Non-pigmented ciliary epithelial cell (primary cell): ENCODE results near the gene FEV.

Experiments used
- DNase-seq: peaks from one replicate; pipeline ENCODE4 v3.0.0-alpha.2; 2010; ENCODE audit warnings: low read depth

The FEV gene

DNA sequence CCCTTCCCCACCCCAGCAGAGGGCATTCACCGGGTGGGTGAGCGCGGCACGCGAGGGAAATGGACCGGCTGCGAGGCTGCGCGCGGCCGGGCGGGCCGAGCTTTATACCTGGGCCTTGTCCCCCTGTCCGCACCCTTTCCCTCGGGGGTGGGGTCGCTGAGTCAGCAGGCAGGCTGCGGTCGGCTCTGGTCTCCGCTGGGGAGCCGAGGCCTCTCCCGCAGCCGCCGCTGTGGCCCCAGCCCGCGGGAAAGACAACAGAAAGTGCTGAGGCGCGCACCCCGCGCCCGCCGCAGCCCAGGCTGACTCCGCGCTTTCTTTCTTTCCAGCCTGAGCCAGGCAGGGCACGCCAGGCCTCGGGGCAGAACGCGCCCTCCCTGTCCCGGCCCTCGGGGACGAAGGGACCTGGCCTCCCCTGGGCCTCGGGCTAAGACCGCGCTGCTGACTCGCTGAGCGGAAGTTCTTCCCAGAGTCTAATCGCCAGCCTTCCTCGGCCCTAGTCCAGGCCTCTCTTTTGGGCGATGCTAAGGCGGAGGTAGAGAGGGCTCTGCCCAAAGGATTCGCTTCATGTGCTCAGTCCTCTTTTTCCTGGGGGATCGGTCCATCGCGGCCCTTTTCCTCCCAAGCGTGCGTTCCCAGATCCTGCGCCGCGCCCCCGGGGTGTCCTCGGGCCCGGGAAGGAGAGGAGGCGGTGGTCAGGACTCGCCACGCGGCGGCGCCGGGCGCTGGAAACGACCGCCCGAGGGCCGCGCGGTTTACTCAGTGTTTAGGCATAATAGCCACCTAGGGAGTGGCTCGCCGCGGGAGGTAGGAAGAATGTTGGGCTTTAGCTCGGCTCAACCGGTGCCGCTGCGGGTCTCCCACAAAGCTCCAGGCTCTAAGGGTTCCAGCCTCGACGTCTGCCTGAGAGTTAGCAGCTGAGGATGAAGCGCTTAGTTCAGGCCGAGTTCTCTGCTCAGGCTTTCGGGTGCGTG lies 8.6 kb upstream of the FEV start, which contains the start of gene CRYBA2:
Gene CRYBA2 (minus strand): TSS at position 78 of the 971 bp plus-strand sequence. CDS start 246 bp downstream, outside the sequence.
- no peak for DNase-seq

DNA sequence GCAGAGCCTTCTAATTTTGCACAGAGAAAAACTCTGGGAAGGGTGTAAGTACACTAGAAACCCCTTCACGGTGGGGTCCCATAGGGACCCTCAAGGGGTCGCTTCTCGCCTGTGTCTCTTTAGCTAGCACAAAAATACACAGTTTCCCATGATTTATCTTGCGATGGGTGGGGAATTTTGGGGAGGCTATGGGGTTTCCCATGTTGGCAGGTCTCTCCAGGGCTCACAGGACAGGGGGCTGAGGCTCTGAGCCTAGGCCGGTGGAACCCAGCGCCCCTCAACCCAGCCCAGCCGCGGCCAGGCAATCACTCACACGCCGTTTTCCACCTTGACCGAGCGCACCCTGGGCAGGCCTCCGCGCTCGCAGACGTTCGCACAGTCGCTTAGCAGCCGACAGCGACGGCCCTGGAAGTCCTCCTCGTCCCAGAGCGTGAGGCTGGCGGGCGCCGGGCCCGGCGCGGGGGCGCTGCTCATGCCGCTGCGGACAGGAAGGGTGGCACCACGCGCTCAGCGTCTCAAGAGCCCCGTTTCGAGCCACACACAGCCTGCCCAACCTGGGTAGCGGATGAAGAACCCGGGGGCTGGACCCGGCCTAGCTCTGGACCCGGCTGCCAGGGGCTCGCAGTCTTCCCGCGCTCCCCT lies 7.8 kb upstream of the FEV start:
- no peak for DNase-seq

DNA sequence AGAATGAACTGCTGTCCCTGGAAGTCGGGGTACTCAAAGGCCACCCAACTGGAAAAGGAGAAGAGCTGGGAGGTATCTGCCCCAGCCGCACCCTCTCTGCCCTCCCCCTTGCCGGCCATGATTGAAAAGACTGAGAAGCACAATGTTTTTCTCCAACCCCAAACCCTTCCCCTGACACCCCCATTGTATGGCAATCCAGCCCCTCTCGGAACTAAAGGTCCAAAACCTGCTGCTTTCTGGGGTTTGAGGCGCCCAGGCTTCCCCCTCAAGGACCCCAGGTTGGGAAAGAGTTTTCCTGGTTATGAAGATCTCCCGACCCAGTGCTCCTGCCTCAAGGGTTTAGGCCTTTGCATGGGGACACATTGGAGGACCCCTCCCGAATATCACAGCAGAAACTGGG lies 7.2 kb upstream of the FEV start:
- no peak for DNase-seq

DNA sequence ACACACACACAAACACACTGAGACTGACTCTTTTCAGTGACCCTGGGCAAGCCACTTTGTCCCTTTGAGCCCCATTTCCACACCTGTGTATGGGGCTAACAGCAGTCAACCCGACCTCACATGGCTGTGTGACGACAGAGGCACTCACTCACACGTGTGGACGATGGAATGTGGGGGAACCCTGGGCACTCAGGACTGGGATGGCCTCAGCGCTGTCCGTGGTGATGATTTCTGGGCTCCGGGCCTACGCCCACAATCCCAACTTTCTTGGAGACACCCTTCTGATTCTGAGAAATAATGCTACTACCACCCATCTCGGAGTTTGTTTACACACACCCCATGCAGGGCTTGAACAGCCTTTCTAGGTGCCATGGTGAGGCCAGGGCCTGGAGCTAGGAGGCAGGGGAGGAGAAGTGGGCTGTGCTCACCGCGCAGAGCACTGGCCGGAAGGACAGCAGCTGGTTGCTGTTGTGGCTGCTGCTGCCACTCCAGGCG lies 6.7 kb upstream of the FEV start:
- DNase-seq, result no peak

DNA sequence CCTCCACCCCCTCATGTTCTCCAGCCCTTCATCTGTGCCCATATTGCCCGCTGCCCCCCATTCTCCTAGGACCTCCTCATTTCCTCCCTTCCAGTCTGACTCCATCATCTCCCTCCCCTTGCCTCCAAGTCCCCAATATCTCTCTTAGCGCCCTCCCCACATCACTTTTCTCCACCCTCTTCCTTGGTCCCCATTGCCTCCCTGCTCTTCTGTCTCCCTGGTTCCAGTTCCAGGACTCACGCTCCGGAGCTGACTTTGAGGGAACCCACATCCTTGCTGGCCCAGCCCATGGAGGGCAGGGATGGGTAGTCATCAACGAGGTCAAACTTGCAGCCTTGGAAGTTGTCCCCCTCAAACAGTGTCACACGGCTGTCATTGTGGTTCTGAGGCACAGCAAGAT lies 5.6 kb upstream of the FEV start:
- DNase-seq, result no peak

DNA sequence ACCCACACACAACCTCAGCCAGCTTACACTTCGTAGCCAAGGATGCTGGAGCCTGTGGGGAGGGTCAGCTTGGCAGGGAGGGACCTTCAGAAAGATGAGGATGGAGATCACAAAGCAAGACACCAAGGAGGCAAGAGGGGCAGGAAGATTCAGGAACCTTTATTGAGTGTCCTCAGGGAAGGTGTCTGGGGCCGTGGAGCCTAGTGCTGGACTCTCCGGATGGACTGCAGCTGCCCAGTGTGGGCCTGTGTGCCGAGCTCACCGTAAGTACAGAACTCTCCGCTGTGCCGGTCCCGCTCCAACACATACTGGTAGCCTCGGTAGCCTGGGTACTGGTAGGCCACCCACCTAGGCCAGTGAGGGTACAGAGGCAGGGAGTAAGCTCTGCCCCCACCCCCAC lies 5.1 kb upstream of the FEV start:
- DNase-seq, result no peak

DNA sequence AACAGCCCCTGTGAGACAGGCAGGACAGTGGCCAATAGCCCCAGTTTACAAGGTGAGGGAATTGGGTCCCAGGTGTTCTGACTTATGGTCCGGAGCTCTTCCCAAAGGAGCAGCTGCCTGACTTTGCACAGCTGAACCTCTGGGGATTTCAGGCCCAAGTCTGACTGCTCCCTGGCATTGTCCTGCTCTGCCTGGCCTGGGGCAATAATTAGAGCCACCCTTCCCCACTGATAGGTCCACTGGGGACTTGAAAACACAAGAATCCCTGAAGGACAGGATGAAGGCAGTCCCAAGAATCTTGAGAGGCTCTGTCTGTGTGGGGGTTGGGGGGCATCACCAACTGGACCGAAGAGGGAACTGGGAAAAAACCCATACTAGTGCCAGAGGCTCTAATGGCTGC lies 3.7 kb upstream of the FEV start:
- no peak for DNase-seq

DNA sequence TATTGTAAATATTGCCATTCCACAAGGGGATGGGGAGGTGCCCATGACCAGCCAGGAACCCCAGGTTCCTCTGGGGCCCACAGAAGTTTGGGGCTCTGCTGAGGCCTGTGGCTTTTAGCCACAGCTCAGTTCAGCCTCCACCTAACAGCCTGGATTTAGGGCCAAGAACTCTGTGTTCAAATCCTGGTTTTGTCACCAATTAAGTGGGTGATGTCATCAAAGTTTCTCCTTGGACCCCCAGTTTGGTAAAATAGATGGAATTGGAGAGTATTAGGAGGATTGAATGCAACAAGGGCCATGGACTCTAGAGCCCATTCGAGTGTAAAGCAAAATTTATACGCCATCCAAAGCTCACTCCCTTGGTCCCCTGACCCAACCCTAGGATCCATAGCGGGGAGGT lies 3.2 kb upstream of the FEV start:
- DNase-seq, result no peak

DNA sequence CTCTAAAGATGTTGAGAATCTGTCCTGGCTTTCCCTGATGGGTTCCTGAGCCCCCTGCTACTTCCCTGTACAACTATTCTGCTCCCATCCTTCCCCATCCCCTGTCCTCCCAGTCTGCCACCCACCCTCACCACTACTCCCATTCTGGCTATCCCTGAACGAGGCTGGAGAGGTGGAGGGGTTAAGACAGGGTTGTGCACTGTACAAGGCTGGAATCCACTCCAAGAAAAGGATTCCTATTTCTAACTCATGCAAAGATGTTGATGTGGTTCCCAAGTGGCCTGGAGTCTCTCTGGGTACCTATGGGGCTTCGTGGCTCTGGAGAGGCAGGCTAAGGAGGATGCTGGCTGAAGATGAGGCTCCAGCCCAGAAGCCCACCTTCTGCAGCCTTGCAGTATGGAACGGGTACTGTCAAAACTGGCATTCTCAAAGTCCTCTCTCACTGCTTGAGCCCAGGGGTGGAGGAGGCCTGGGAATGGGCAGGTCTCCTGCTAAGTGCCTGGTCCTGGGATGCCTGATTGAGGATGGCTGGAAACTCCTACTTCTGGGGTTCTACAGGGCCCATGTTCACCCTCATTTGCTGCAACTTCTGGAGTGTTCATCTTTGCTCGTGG lies 1.3 kb upstream of the FEV start:
- no peak for DNase-seq

DNA sequence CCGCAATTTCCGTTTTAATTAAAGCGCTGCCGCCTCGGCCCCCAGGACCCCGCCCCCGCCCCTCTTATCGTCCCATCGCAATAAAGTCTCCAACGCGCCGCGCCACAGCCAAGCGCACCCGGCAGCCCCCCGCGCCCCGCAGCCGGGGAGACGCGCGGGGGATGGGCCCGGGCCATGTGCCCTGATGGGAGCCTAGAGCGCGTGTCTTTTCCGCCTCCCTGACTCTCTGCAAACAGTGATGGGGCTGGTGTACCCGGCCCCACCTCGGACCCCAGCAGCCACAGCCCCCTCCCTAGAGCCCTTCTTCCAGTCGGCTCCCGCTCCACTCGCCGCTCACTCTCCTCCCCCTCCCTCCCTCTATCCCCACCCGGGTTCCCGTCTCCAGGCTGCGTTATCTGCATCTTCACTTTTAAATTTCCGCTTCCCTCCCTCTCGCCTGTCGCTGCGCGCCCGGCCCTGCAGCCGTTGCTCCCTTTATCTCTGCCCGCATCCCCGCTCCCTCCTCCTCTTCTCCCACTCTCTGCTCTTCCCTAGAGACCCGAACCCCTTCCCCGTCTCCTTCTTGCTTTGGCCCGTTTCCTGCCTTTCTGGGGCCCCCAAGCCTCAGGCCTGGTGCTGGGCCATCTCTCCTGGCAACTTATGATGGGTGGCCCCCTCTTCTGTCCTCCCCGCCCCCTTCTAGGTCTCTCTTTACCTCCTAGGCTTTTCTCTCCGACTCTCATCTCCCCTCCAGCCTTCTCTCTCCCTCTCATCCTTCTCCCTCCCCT lies 524 bp upstream of the FEV start:
- DNase-seq, result no peak

DNA sequence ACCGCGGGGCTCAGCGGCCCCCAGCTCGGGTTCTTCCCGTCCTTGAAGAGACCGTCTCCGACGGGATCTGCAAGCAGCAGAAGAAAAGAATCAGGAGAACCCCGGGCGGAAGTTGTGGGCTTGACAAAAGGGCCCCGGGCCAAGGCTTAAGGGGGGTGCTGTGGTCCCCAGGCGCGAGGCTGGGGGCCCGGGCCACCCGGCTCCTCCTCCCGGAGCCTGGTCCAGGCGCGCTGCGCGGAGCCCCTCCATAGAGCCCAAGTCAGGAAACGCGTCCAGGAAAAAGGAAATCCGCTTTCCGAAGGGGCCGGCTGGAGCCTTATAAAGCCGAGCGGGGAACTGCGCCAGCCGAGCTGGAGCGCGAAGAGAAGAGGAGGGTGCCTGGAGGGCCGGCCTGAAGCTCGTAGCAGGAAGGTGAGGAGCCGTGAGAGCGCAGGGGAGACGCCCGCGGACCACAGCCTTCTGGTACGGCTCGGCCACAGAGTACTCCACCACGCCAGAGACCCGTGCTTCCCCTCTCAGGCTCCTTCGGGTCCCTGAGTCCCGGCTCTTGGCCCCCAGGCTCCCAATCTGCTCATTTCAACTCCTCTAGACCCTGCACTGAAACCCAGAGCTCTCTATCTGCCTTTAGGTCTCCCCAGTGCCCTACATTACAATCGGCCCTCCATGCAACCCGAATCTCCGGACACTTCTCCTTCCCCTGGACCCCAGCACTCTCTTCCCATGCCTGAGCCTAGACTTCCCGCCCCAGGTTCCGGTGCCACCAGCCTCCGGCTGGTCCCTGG lies 554 bp downstream of the FEV start:
- DNase-seq, result no peak

DNA sequence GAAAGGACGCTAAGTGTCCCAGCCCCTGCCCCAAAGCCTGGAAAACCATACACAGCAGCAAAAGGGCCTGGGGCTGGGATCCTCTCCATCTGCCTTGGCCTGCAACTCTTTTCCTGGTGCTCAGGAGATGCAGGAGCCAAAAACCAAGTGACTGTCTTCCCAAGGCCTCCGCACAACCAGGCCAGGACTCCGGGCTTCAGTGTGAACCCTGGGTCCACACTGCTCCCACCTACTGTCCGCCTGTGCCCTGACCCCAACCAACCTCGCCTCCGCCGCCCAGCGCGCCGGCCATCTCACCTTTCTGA lies 1.1 kb downstream of the FEV start:
- no peak for DNase-seq

DNA sequence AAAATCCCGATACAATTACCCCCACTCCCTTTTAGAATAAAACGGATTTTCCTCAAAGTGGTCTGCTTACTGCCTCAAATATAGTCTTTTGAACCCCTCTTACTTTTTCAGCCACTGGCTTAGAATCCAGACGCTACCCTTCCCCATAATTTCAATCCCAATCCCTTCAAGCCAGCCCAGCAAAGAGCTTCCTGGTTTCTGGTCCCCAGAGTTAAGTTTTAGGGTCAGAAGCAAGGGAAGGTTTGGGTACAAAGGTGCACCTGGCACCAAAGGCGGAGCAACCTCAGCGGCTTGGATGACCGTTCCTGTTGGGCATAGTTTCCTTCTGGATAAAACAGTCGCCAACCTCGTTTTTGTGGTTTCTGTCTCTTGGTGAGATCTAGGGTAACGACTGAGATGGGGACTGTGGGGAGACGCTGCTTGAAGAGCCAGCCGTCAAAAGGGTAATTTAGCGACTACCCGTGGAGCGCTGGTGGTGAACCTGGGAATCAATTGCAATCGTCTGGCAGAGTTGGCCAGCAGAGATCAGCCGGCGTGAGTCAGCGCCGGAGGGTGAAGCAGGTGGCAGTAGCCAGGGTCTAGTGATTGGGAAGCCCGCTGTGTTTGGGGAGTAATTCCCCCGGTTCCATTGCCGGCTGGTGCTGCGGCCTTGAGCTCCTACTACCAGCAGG lies 1.6 kb downstream of the FEV start:
- DNase-seq, result no peak

DNA sequence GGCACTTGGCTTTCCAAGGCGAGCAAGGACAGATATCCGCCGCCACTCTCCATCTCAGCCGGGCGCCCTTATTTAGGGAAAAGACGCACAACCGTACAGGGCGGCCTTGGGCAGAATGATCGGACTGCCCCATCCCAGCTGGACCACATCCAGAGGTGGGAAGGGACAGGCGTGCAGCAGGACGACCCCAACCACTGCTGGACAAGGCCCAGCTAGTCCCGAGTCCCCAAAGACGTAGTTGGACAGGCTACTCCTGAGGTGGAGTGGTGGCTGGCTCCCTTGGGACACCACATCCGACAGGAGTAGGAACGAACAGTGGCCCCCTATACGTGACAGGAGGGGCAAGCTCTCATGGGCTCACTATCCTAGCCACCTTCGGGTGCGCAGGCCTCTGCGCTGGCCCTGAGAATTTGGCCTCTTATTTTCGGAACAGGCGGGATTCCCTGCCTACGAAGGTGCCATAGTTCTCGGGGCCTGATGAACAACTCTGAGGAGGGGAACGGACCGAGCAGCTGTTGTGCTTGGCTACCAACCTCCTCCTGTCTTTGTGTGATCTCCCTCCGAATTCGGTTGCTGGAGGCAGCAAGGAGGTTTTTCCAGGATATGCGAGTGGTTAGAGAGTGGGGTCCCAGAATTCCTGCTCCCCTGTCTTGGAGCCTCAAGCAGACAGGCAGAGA lies 2.3 kb downstream of the FEV start:
- DNase-seq, result no peak

DNA sequence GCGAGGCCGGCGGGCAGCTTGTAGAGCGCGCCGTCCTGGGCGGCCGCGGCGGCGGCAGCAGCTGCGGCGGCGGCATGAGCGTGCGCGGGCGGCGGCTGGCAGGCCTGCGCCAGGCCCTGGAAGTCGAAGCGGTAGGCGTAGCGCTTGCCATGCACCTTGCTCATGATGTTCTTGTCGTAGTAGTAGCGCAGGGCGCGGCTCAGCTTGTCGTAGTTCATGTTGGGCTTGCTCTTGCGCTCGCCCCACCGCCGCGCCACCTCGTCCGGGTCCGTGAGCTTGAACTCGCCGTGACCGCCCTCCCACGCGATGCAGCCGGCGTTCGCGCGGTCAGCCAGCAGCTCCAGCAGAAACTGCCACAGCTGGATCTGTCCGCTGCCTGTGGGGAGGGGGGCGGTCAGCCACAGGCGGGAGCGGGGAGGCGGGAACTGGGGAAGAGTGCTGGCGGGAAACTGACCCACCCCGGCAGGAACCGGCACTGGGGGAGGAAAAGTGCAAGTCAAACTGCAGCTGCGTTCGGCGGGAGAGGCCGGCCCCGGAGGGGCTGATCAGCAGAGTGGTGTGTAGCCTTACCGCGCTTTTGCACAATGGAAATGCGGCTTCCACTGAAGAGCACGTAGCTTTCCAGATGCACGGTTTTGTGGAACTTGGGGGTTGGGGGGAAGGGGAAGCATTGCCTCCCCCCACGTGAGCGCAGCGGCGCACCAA lies 3.0 kb downstream of the FEV start:
- no peak for DNase-seq

DNA sequence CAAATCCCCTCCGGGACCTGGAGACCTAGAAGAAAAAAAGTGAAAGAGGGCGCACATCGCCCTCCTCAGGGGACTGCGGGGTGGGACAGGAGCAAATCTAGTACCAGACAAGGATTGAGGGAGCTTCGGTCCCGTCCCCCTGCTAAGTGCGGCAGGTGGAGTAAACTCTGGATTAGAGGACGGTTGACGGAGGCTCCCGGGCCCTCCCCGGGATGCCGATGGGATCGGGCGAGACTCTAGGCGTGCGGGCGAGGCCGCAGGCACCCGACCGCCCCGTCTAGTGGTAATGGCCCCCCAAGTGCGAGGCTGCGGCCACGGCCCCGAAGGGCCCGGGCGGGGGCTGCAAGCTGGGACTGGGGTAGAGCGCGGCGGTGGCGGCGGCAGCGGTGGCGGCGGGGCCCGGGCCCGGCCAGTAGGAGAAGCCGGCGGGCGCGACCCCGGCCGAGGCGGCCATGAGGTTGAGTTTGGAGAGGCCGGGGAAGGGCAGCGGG lies 3.5 kb downstream of the FEV start:
- no peak for DNase-seq

DNA sequence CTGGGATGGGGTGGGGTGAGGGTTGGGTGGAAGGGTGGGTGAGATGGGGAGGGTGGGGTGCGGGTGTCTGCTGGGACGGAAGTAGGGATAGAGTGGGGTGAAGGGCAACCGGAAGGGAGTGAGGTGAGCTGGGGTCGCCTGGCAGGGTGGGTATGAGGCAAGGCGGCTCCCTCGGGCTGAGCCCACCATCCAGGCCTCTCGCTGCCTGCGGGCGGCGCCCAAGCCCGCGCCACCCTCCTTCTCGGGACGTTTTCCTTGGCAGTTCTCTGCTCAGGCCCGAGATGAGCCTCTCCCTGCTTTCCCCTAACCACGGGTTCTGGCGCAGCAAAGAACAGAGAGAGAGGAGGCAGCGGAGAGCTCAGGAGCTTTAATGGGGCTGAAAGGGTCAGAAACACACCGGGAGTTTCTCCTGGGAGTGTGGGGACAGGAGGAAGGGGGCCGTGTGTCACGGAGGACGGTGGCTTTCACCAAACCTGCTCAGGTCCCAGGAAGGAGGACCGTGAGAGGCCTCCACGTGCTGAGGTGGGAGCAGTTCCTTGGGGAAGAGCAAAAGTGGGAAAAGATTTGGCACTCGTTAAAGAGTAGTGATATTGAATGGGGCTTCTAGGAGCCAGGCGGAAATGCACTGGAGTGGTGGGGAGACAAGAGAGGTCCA lies 4.1 kb downstream of the FEV start:
- DNase-seq, result no peak

DNA sequence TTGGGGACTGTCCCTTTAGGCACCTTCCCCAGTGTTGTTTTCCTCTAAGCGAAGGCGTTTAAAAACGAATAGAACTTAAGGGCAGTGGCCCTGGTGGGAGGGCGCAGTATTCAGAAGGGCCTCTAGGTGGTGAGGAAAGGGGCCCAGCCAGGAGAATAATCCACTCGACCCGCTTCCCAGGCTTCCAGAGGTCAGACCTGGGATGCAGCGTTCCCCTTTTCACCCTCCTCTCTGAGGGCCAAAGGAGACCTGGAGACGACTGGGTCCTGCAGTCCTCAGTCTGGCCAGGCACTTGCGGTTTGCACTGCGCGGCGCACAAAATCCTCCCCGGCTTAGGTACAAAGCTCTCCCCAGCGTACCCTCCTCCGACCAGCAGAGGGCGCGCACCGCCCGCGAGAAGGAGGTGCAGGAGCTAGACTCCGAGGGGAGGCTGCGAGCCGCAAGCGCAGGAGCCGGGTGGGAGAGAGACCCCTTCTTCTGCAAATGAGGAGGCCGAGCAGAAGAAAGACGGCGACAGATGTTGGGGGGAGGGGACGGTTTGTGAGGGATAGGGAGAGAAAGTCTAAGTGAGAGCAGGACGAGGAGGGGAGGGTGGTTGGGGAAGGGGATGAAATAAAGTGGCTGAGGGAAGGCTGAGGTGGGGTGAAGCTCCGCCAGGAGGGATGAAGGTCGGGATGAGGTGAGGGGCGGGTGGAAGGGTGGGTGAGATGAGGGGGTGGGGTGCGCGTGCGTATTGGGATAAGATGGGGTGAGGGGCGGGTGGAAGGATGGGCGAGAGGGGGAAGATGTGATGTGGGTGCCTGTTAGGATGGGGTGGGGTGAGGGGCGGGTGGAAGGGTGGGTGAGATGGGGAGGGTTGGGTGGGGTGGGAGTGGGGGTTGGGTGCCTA lies 4.9 kb downstream of the FEV start:
- DNase-seq, result no peak
